ENCODE results near the gene ASPHD2.
"Not testable (repeated sequence)": the region's sequence is repeated elsewhere in the genome, so short reads cannot be mapped to it uniquely, and the experiment has no call there.

Gene ASPHD2

GRCh38 chr22:26416670-26417276, 12.3 kb upstream of the ASPHD2 start:
- no peak for DNase-seq

DNA sequence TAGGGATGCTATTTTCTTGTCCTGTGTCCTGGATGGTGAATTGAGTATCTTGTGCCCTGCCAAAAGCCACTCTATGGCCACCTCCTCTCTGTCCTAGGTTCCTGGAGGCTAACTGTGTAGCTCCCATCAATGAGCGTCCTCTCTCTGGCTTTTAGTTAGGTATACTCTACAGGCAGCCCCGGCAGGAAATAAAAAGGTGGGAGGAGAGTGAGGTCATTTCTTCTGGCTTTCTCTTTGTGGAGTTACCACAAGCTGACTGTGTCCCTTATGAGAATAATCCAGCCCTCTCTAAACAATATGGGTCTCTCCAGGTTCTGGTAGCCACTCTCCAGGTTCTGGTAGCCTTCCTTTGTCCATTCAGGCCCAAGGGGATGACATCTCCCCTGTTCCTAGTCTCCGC, 11.7 kb upstream of the ASPHD2 start:
- no peak for DNase-seq

GRCh38 chr22:26418620-26419019, 10.4 kb upstream of the ASPHD2 start:
- DNase-seq, result no peak

DNA sequence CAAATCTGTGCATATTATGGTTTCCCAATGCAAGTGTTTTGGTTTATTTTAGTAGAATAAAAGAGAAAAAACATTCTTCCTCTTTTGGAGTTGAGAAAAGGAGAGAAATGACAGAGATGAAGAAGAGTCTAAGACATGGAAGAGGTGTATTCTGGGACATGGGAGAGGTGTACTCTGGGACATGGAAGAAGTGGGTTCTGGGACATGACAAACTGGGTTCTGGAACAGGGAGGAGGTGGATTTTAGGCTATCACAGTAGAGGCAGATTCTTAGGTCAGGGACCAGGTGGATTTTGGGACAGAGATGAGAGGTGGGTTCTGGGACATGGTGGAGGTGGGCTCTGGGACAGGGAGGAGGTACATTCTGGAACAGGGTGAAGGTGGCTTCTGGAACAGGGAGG, 2.1 kb upstream of the ASPHD2 start:
- DNase-seq, result no peak

- no peak for DNase-seq
These were observed 612 bp downstream of the ASPHD2 start for GRCh38 chr22:26429458-26430286.

DNA sequence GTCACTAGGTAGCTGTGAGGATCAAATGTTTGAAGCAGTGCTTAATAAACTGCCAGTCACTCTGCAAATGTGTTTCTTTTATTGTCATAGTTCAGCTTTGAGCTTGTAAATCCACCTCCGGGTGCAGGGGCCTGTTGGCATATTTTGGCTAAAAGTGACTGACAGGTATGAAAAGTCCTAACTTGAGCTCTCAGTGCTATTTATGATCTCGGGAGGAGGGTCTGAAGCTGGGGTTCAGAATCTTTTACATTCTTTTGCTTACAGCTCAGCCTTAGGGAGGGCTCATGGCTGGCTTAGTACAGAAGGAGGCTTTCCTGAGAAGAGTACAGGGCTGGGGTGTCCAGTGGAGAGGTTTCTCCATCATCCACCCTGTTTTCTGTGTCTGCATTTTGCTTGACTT, 1.5 kb downstream of the ASPHD2 start:
- no peak for DNase-seq

GRCh38 chr22:26431261-26431995, 2.4 kb downstream of the ASPHD2 start:
- DNase-seq, result no peak

GRCh38 chr22:26432619-26433311, 3.7 kb downstream of the ASPHD2 start:
- no peak for DNase-seq

- no peak for DNase-seq
These were observed 4.7 kb downstream of the ASPHD2 start for GRCh38 chr22:26433805-26434204.

DNA sequence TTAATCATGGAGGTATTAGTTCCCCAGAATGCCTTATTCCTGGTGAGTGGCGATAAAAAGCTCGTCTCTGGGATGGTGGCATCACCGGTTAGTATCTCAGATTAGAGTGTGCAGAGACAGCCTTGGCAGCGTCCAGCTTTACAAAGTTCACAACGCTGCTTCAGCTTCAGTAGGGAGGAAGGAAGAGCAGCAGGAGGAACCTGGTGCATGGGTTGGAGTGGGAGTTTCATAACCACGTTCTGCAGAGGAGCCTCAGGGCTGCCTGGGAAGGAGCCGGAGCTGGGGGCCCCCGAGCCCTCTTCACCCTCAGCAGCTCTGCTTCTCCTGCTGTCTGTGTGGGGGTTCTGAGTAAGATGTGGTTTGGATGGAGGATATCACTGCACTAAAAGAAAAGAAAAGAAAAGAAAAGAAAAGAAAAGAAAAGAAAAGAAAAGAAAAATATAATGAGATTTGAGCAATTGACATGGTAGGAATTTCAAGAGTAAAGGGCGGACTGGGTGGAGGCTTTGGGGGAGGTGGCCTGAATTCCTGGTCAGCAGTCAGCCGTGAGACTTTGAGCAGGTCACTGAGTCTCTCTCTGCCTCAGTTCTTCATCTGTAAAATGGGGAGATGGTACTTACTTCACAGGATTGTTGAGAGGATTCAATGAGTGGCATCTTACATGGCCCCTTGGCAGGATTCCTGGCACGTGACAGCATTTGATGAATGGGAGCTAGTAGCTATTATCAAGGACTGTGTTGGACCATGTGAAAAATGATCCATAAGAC, 6.5 kb downstream of the ASPHD2 start:
- DNase-seq, result no peak

DNA sequence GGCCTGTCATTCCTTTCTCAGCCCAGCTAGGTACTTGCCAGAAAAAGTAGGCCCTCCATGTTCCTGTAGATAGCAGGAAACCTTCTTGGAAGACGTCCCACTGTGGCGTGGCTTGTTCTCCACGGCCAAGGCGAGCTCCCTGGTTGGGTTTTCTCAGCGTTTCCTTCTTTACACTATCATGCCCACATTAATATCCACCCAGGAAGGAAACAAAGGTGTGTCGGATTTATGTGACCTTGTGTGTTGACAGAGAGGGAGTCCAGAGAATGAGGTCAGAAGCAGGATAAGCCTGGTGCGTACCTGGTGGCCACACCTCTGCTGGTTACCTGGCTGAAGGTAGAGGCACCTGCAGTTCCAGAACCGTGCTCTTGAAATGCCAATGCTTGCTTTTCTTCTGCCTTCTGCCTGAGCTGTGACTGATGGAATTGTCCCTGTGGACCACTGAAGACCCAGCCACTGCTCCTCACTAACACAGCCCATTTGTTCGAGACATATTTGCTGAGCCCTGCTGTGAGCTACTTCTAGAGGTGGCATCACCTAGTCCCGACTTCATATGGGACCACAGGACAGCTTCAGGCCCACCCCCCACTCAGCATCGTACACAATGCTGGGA, 7.9 kb downstream of the ASPHD2 start:
- DNase-seq, result no peak

DNA sequence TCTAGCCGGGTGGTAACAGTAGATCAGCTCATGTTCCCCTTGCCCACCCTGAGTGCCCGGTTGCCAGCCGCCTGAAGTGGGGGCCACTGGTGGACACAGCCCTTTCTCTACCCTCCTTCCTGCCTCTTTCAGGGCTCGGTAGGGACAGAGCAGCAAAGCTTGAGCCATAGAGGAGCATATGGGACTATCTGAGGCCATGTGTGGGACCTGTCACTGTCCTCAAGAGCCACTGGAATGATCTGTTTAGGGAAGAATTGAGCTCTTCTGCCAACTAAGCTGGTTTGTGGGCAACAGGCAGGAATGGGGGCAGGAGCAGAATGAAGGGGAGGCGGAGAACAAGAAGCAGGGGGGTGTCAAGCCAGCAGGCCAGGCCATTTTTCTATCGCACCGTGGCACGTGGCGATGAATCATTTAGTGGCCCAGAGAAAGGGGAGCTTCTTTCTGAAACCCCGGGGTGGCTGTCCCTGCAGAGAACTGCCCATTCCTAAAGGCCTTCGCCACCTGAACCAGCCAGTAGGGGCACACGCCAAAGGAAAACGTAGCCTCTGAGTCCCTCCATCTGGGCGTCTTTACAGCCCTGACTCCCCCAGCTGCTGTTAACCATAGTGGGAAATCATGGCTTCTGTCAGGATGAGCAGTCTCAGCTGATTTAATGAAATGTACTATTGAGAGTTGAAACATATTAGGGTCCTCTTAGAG, 8.8 kb downstream of the ASPHD2 start:
- DNase-seq, result no peak

DNA sequence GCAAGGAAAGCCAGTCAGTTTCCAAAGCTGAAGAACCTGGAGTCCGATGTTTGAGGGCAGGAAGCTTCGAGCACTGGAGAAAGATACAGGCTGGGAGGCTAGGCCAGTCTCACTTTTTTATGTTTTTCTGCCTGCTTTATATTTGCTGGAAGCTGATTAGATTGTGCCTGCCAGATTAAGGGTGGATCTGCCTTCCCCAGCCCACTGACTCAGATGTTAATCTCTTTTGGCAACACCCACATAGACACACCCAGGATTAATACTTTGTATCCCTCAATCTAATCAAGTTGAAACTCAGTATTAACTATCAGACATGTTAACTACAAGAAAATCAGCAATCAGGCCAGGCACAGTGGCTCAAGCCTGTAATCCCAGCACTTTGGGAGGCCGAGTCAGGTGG, 9.7 kb downstream of the ASPHD2 start:
- not testable (repeated sequence) for DNase-seq

DNA sequence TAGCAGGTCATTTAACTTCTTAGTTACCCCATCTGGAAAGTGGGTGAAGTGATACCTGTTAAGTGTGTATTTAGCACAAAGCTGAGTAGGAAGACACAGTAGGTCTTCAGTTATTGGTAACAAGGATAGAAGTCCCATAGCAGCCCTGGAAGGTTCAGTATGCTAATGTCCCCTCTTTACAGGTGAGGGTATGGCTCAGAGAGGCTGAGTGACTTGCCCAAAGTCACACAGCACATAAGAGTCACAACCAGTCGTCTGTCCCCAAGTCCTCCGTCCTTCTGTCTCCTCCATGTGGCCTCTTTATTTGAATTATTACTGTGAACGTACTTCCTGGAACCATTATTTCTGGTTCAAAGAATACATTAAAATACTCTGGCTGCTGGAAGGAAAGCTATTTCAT, 10.5 kb downstream of the ASPHD2 start:
- no peak for DNase-seq

- DNase-seq, result no peak
These were observed 13.2 kb downstream of the ASPHD2 start for GRCh38 chr22:26442086-26442756.

GRCh38 chr22:26443901-26444690, 15.0 kb downstream of the ASPHD2 start:
- DNase-seq, result no peak

DNA sequence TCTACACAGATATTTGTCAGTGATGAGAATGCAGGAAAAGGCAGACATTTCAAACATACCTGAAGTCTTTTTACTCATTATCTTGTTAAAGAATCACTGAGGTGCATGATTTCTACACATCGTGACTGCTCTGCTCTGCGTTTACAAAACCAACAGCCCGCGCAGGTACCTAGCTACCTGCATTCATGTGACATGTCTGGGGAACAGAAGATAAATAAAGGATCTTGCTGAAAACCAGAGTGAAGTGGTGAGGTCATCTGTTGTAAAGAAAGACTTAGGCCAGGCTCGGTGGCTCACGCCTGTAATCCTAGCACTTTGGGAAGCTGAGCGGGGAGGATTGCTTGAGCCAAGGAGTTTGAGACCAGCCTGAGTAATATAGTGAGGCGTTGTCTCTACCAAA, 15.7 kb downstream of the ASPHD2 start:
- no peak for DNase-seq

- no peak for DNase-seq
These were observed 16.7 kb downstream of the ASPHD2 start for GRCh38 chr22:26445577-26446275.

- no peak for DNase-seq
These were observed 17.9 kb downstream of the ASPHD2 start for GRCh38 chr22:26446808-26447515.
